Measurements from ENCODE around the gene STON2. TPM values are rescaled to one million over a fixed set of nuclear protein-coding genes. Genes with fewer than 3 reads are reported as not detected.

STON2 gene
- total RNA-seq, 4 donors from 2014 or later: 12.5 to 21.8 (median 16.1) TPM

DNA sequence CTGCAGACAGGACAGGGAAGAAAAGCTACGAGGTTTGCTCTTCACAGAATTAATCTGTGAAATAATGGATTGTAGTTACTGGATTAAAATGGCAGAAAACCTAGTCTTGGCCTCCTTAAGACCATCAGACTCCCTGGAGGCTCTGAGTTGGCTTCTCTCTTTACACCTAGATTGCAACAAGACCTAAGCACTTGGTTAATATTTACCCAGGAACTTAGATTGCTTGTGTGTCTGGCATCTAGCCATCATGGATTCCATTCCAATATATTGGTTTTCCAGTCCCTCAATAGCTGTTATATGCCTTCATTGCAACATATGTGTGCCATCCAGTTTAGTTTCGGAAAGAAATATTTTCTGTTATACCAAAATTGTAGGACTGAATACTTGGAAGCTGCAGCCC, 177.4 kb downstream of the STON2 start:
- intact Hi-C loops (cut with DNase I; ENCODE audit: low total_unique reads): no loop called here
- no peak overlapping the region for H3K4me3 ChIP-seq (ENCODE audit: low read depth, poor library complexity, severe bottlenecking)
- 97 to 98% methylated on average over 2 of the region's 2 CpGs for WGBS, 2 donors
- TF ChIP-seq, protein P1, sequence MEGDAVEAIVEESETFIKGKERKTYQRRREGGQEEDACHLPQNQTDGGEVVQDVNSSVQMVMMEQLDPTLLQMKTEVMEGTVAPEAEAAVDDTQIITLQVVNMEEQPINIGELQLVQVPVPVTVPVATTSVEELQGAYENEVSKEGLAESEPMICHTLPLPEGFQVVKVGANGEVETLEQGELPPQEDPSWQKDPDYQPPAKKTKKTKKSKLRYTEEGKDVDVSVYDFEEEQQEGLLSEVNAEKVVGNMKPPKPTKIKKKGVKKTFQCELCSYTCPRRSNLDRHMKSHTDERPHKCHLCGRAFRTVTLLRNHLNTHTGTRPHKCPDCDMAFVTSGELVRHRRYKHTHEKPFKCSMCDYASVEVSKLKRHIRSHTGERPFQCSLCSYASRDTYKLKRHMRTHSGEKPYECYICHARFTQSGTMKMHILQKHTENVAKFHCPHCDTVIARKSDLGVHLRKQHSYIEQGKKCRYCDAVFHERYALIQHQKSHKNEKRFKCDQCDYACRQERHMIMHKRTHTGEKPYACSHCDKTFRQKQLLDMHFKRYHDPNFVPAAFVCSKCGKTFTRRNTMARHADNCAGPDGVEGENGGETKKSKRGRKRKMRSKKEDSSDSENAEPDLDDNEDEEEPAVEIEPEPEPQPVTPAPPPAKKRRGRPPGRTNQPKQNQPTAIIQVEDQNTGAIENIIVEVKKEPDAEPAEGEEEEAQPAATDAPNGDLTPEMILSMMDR (IDR thresholded peaks at IDR 0.05): no peak
- no peak for TF ChIP-seq POLR2A (IDR thresholded peaks at IDR 0.05)
- DNase-seq (ENCODE audit: low spot score in 2 of 2): no peak

DNA sequence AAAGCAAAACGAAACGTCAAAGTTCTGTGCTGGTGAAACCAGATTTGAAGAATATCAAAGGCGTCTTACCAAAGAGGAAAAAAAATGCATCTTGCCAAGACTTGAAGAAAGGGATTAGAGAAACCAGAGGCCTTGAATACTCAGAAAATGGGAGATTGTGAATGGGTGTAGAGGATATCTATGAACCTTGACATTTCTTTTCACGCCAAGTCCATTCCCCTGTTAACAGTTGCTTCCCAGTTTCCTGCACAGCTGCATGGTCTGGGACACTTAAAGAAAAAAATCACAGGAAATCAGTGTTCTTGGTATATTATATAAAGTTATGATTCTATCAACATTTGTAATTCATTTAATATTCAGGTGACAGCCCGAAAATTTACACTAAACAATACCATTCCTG, 178.0 kb downstream of the STON2 start:
- WGBS, 2 donors: 67 to 74% methylated on average over 5 of the region's 5 CpGs
- intact Hi-C loops (cut with DNase I; ENCODE audit: low total_unique reads): no loop called here
- DNase-seq (ENCODE audit: low spot score in 2 of 2): no peak
- no peak overlapping the region for H3K4me3 ChIP-seq (ENCODE audit: low read depth, poor library complexity, severe bottlenecking)
- TF ChIP-seq, protein P1 (IDR thresholded peaks at IDR 0.05): no peak
- TF ChIP-seq POLR2A (IDR thresholded peaks at IDR 0.05): no peak

DNA sequence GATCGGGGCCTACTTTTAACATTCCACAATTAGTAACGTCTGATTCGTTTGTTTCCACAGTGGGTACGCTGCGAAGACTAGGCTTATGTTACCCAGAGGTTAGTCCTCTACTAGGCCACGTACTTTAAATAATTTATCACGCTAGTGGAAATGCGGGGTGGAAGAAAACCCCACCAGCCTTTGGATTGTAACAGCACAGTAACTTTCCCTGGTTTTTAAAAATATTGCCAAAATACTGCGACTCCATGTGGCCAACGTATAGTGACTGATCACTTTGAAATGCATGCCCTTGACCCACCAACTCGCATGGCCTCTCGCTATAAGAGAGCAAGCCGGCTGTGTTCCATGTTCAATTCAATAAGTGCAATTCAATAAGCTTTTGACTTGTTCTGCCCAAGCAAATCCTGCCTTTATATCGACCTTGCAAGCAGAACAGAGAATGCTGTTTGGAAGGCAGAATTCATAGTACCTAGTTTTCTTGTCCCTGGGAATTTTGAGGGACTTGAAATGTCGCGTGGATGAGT, 178.5 kb downstream of the STON2 start:
- no peak for TF ChIP-seq POLR2A (IDR thresholded peaks at IDR 0.05)
- TF ChIP-seq, protein P1 (IDR thresholded peaks at IDR 0.05): no peak
- no peak for DNase-seq (ENCODE audit: low spot score in 2 of 2)
- intact Hi-C loops (cut with DNase I; ENCODE audit: low total_unique reads): no loop called here
- 28 to 30% methylated on average over 16 of the region's 16 CpGs for WGBS, 2 donors
- H3K4me3 ChIP-seq (ENCODE audit: low read depth, poor library complexity, severe bottlenecking): no peak overlapping the region

DNA sequence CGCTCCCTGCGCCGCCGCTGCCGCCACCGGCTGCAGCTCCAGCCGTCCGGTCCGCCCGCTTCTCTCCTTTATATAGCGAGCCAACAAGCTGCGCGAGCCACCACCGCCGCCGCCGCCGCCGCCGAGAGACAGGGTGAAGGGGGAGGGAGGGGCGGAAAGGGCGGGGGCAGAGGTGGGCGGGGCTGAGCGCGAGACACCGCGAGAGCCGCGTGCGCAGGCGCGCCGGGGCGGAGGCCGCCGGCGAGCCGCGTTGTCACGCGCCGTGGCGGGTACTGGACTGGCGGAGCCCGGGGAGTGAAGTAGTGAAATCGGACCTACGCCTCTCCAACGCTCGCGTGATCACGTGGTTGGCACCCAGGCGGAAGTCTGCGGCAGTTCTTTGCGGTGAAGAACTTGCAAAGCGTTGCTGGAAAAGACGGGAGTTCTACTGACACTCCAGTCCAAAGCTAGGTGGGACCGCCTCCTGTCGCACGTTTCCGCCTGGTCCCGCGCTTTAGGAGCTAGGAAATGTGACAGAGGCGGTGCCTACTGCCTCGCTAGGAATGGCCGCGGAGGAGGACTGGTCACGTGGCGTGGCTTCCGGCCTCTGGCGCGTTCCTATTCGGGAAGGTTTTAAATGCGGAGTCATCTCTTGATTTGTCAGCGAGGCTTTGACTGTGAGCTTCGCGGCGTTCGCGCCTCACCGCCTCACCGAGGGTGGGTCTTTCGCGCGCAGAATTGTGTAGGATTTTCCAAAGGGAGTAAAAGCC, 179.1 kb downstream of the STON2 start, which contains the start of gene GTF2A1:
Gene GTF2A1 (minus strand): TSS at position 130 of the 749 bp plus-strand sequence. CDS start 441 bp downstream, outside the sequence.
- intact Hi-C loops (cut with DNase I; ENCODE audit: low total_unique reads): no loop called here
- 0% methylated on average over 37 to 66 of the region's 84 CpGs for WGBS, 2 donors
- peak; percentile 94 to 99 for DNase-seq (ENCODE audit: low spot score in 2 of 2)
- H3K4me3 ChIP-seq (ENCODE audit: low read depth, poor library complexity, severe bottlenecking): peak within 1 kb of the TSS; percentile 86
- TF ChIP-seq, protein P1 (IDR thresholded peaks at IDR 0.05): no peak
- peak in 1 of 2 donors; percentile 94 for TF ChIP-seq POLR2A (IDR thresholded peaks at IDR 0.05)

DNA sequence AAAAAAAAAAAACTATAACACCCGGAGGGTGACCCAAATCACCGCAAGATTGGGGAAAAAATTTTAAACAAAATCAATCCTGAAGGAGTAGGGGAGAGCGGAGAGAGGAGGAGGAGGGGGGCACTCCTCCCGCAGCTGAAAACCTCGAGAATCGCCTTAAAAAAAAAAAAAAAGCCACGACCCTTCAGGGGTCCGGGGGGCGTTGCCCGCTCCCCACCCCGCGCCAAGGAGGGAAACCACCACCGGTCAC, 179.6 kb downstream of the STON2 start:
- no peak for DNase-seq (ENCODE audit: low spot score in 2 of 2)
- intact Hi-C loops (cut with DNase I; ENCODE audit: low total_unique reads): no loop called here
- peak overlapping the region; percentile 86 for H3K4me3 ChIP-seq (ENCODE audit: low read depth, poor library complexity, severe bottlenecking)
- 0 to 1% methylated on average over 13 of the region's 13 CpGs for WGBS, 2 donors
- TF ChIP-seq, protein P1 (IDR thresholded peaks at IDR 0.05): no peak
- no peak for TF ChIP-seq POLR2A (IDR thresholded peaks at IDR 0.05)
